Measurements from ENCODE around the gene UNC5CL.
"Not testable (repeated sequence)": the region's sequence is repeated elsewhere in the genome, so short reads cannot be mapped to it uniquely, and the experiment has no call there.

- not testable (repeated sequence) for TF ChIP-seq CTCF (conservative IDR thresholded peaks at IDR 0.05; ENCODE audit: low read depth, low read length); POLR2A (IDR thresholded peaks at IDR 0.05; ENCODE audit: low read depth, low read length); MAZ (IDR thresholded peaks at IDR 0.05; ENCODE audit: borderline replicate concordance, low read depth, low read length); RAD21 (IDR thresholded peaks at IDR 0.05; ENCODE audit: low read length); CEBPB (IDR thresholded peaks at IDR 0.05; ENCODE audit: low read depth, low read length); MAFK (IDR thresholded peaks at IDR 0.05; ENCODE audit: low read depth, low read length); MXI1 (IDR thresholded peaks at IDR 0.05; ENCODE audit: borderline replicate concordance, low read depth, low read length); RCOR1 (IDR thresholded peaks at IDR 0.05; ENCODE audit: insufficient replicate concordance, low read length)
- TF ChIP-seq, protein P1, sequence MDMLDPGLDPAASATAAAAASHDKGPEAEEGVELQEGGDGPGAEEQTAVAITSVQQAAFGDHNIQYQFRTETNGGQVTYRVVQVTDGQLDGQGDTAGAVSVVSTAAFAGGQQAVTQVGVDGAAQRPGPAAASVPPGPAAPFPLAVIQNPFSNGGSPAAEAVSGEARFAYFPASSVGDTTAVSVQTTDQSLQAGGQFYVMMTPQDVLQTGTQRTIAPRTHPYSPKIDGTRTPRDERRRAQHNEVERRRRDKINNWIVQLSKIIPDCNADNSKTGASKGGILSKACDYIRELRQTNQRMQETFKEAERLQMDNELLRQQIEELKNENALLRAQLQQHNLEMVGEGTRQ (IDR thresholded peaks at IDR 0.05; ENCODE audit: low read depth, low read length), result not testable (repeated sequence)
- TF ChIP-seq, protein P2, sequence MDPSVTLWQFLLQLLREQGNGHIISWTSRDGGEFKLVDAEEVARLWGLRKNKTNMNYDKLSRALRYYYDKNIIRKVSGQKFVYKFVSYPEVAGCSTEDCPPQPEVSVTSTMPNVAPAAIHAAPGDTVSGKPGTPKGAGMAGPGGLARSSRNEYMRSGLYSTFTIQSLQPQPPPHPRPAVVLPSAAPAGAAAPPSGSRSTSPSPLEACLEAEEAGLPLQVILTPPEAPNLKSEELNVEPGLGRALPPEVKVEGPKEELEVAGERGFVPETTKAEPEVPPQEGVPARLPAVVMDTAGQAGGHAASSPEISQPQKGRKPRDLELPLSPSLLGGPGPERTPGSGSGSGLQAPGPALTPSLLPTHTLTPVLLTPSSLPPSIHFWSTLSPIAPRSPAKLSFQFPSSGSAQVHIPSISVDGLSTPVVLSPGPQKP (IDR thresholded peaks at IDR 0.05; ENCODE audit: borderline replicate concordance, low read depth, low read length), result not testable (repeated sequence)
Observed at GRCh38 chr6:41015860-41016259, 23.2 kb downstream of the UNC5CL start.

Measured in IMR-90 (cell line).